Measurements from ENCODE around the gene NAPB. TPM values are rescaled to one million over a fixed set of nuclear protein-coding genes. Genes with fewer than 3 reads are reported as not detected.

NAPB gene
- polyA plus RNA-seq, 1 experiment: 3.8 TPM

DNA sequence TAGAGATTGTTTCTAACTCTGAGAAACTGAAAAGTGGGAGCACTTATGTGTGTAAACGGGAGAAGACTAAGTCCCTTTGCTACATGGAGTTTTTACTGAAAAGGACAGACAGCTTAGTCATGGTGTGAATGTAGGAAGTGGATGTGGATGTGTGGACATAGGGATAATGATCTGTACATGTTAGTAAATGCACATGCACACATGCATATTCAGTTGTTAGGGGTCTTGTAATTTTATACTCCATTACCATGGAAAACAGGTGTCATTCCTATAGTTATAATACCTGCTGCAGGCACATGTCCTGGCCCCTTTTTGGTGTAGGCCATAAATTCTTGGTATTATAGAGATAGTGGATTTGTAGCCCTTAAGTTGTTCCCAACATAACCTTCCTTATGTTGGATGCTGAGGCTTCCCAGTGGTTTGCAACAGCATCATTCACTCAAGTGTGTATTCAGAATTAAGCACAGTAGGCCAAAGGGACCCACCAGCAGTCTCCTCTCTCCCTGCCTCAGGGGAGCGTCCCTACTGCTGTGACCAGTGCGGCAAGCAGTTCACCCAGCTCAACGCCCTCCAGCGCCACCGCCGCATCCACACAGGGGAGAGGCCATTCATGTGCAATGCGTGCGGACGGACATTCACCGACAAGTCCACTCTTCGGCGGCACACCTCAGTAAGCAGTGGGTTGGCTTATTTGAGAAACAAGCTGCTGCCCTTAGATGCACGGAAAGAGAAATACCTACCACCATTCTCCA is 52.0 kb downstream of the NAPB start:
- TF ChIP-seq CTCF (IDR thresholded peaks at IDR 0.05; ENCODE audit: insufficient read depth, low read depth, low read length): no peak
- Histone ChIP-seq H3K27me3 (ENCODE audit: control insufficient read depth, insufficient read depth, low read length) (no peaks in the 10 kb centered on the region), H3K4me3 (ENCODE audit: low read depth, low read length) (no peak overlapping the region), H3K36me3 (ENCODE audit: control insufficient read depth, insufficient read depth, low read length) (peaks cover 19% of the 10 kb centered on the region)
- CTCF ChIA-PET: interaction anchor here (1.1 kb wide), 2 partner anchors 19 to 24 kb away, joined by 3 read pairs; no protein-coding TSS in a partner anchor
- POLR2A ChIA-PET: no interaction called here
- no peak for DNase-seq (ENCODE audit: low read depth)

- peaks cover 18% of the 10 kb centered on the region for H3K36me3 ChIP-seq (ENCODE audit: control insufficient read depth, insufficient read depth, low read length)
- POLR2A ChIA-PET: interaction anchor here (0.6 kb wide), 1 partner anchor 310 kb away, joined by 3 read pairs; no protein-coding TSS in a partner anchor
Measured at GRCh38 chr20:23368316-23369071, 52.8 kb downstream of the NAPB start.

GRCh38 chr20:23367770-23368169 is 53.5 kb downstream of the NAPB start:
- Histone ChIP-seq H3K27me3 (ENCODE audit: control insufficient read depth, insufficient read depth, low read length) (no peaks in the 10 kb centered on the region), H3K36me3 (ENCODE audit: control insufficient read depth, insufficient read depth, low read length) (peaks cover 15% of the 10 kb centered on the region), H3K4me3 (ENCODE audit: low read depth, low read length) (no peak overlapping the region)
- no peak for DNase-seq (ENCODE audit: low read depth)
- TF ChIP-seq CTCF (IDR thresholded peaks at IDR 0.05; ENCODE audit: insufficient read depth, low read depth, low read length): no peak
- POLR2A ChIA-PET: no interaction called here
- CTCF ChIA-PET: interaction anchor here (0.6 kb wide), 1 partner anchor 54 kb away, joined by 3 read pairs; the partner anchor contains the start of gene NAPB

More at GRCh38 chr20:23368316-23369071, 52.8 kb downstream of the NAPB start:
- DNase-seq (ENCODE audit: low read depth): no peak
- H3K27me3 ChIP-seq (ENCODE audit: control insufficient read depth, insufficient read depth, low read length): no peaks in the 10 kb centered on the region
- no peak overlapping the region for H3K4me3 ChIP-seq (ENCODE audit: low read depth, low read length)
- CTCF ChIA-PET: interaction anchor here (0.6 to 1.1 kb wide), 2 partner anchors 25 to 53 kb away, joined by 3 read pairs; partner anchors contain the start of gene NAPB
- TF ChIP-seq CTCF (IDR thresholded peaks at IDR 0.05; ENCODE audit: insufficient read depth, low read depth, low read length): no peak

DNA sequence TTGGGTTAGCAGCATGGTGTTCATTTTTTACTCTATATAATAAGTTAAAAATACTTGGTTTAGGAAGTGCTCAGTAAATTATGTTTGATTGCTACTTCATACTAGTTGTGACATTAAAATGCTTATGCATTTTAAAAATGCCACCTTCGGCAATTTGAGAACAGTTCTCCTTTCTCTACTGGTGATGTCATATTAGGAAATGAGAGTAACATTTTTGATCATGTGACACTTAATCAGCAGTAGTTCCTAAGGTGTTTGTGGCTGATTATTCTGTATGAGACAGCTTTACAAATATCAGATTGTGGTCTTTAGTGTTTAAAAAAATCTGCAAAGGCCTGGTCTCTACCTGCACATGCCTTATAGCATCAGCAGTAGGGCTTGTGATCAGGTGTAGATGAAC is 54.9 kb downstream of the NAPB start:
- H3K4me3 ChIP-seq (ENCODE audit: low read depth, low read length): no peak overlapping the region
- ChIA-PET CTCF (interaction anchor here (0.6 to 1.0 kb wide), 2 partner anchors 26 to 277 kb away, joined by 3 read pairs; no protein-coding TSS in a partner anchor), POLR2A (no interaction called here)
- peaks cover 14% of the 10 kb centered on the region for H3K36me3 ChIP-seq (ENCODE audit: control insufficient read depth, insufficient read depth, low read length)
- no peak for TF ChIP-seq CTCF (IDR thresholded peaks at IDR 0.05; ENCODE audit: insufficient read depth, low read depth, low read length)
- no peak for DNase-seq (ENCODE audit: low read depth)
- no peaks in the 10 kb centered on the region for H3K27me3 ChIP-seq (ENCODE audit: control insufficient read depth, insufficient read depth, low read length)

Measured in BJ (cell line).